Mononuclear cell (primary cell): Measurements from ENCODE around the gene ADARB2. TPM values are rescaled to one million over a fixed set of nuclear protein-coding genes. Genes with fewer than 3 reads are reported as not detected.

ENCODE experiments used
- H3K27me3 ChIP-seq: 2 replicates; pipeline ENCODE4 v1.6.0; 2011; ENCODE audit warnings: low read length, control low read depth; ENCODE audit not compliant: insufficient read depth
- H3K4me1 ChIP-seq: 2 replicates; pipeline ENCODE4 v1.5.1; 2011; ENCODE audit warnings: mild to moderate bottlenecking, low read length, control low read depth; ENCODE audit not compliant: insufficient read depth
- H3K4me3 ChIP-seq: 2 replicates; pipeline ENCODE4 v1.5.1; 2011; ENCODE audit warnings: mild to moderate bottlenecking, low read length, moderate library complexity
- H3K9me3 ChIP-seq: 2 replicates; pipeline ENCODE4 v1.5.1; 2011; ENCODE audit warnings: low read depth, mild to moderate bottlenecking, control low read depth, low read length
- total RNA-seq: library from RNA; depleted of rRNA; stranded (reverse); fragments of >200 nt; gene quantifications from one replicate; pipeline ENCODE4 v1.2.3, GENCODE V29; 2012

Gene ADARB2
- total RNA-seq, 1 donor, result under 0.01 TPM

DNA sequence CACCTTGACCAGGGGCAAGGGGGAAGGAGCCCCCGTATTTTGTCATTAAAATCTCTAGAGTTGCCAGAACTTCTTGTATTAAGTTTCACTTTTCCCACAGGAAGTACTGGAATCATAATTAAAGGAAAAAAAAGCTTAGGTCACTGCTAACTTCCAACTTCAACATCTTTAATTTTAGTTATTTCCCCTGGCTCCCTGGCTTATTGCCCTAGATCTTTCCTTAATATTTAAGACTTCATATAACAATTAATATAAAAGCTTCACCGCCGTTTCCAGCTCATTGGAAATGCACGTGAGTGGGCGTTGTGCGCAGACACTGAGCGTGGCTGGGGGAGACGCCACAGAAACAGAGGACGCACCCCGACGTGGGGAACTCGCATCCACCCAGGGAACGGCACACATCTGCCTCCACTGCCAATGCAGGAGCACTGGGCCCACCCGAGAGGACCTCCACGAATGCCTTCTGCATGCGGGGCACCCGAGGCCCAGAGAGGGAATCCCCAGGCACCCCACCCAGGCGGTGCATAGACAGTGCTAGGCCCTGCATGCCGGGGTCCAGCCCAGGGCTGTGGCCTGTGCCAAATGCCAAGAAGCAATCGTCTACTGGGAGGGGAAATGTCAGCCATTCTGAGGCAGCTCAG, 72.2 kb downstream of the ADARB2 start:
- H3K4me1 ChIP-seq, result peaks cover 4% of the 10 kb centered on the region
- no peaks in the 10 kb centered on the region for H3K27me3 ChIP-seq
- no peaks in the 10 kb centered on the region for H3K9me3 ChIP-seq
- no peak overlapping the region for H3K4me3 ChIP-seq

DNA sequence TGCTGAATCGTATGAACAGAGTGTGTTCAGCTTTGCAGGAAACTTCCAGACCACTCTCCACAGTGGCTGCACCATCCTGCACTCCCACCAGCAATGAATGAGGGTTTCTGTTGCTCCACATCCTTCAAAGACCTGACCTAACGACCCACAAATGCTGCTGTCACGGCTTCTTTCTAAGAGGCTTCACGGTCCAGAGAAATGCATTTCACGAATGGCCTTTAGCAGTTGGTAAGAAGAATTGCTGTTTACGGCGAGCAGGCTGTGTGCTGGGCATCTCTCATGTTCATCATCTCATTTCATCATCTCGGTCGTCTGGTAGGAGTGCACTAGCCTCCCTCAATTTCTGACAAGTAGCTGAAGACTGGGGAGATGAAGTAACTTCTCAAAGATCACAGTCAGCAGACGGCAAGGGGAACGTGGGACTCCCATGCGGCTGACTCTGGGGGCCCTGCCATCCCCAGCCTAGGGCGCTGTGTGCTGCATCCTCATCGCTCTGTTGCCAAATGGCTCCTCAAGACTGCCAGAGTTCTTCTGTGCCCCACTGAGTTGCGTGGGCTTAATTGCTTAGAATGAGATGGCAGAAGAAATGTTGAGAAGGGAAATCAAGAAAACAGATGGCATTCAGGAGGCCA, 72.9 kb downstream of the ADARB2 start:
- H3K4me1 ChIP-seq, result peaks cover 4% of the 10 kb centered on the region
- H3K9me3 ChIP-seq, result no peaks in the 10 kb centered on the region
- H3K27me3 ChIP-seq, result no peaks in the 10 kb centered on the region
- no peak overlapping the region for H3K4me3 ChIP-seq

DNA sequence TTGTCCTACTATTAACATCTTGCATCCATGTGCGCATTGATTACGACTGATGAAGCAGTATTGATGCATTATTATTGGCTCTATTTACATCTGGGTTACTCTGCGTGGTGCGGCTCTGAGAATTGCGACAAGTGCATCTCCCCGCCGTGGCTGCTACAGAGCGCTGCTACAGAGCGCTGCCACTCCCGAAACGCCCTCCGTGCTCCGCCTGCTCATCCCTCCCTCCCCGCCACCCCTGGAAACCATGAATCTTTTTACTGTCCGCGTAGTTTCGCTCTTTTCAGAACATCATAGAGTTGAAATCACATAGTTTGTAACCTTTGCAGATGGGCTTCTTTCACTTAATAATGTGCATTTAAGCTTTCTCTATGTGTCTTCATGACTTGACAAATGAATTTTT, 74.1 kb downstream of the ADARB2 start:
- peaks cover 4% of the 10 kb centered on the region for H3K4me1 ChIP-seq
- H3K9me3 ChIP-seq, result no peaks in the 10 kb centered on the region
- no peaks in the 10 kb centered on the region for H3K27me3 ChIP-seq
- no peak overlapping the region for H3K4me3 ChIP-seq

DNA sequence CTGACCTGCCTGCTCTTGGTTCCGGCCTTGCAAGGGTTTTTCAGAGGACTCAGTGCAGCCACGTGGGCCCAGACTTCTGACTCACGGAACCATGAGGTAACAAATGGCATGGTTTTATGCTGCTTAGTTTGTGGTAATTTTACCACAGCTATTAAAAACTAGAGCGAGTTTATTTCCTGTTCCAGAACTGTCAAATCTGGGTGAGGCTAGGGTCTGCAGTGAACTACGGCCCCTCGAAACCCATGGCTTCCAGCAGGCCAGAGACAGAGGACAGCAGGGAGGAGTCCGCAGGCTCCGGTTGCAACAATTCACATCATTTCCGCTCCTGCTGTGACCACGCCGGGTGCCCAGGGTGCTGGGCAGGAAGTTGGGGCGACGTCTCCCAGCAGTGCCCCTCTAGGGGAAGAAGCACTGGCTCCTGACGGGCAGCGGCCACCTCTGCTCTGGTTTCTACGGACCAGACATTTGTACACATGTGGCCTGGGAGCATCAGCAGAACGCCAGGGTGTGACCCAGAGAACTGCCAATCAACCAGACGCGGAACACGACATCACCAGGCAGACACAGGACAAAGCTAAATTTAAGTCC, 74.8 kb downstream of the ADARB2 start:
- Histone ChIP-seq H3K9me3 (no peaks in the 10 kb centered on the region), H3K27me3 (no peaks in the 10 kb centered on the region), H3K4me3 (no peak overlapping the region), H3K4me1 (peaks cover 4% of the 10 kb centered on the region)

DNA sequence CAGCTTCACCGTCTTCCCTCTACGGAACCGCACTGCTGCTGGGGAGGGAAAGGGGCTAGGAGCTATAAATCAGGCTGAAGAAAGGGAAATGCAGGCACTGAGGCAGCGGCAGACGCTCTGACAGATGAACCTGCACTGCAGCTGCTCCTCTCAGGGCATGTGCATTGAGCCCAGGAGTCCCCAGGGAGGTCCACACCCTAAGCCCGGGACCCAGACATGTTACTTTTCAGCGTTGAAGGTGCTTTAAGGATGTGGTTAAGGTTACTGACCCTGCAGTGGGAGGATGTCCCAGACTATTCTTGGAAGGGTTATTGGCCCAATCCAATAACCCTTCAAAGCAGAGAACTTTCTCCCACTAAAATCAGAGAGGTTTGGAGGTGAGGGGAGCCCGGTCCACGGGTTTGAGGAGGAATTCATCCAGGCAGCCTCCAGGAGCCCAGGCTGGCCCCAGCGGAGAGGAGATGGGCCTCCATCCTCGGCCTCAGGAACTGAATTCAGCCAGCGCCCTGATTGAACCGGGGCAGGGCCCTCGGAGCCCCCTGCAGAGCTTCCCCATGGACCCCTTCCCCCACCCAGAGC, 75.4 kb downstream of the ADARB2 start:
- H3K9me3 ChIP-seq, result no peaks in the 10 kb centered on the region
- no peak overlapping the region for H3K4me3 ChIP-seq
- H3K4me1 ChIP-seq, result peaks cover 4% of the 10 kb centered on the region
- H3K27me3 ChIP-seq, result no peaks in the 10 kb centered on the region

DNA sequence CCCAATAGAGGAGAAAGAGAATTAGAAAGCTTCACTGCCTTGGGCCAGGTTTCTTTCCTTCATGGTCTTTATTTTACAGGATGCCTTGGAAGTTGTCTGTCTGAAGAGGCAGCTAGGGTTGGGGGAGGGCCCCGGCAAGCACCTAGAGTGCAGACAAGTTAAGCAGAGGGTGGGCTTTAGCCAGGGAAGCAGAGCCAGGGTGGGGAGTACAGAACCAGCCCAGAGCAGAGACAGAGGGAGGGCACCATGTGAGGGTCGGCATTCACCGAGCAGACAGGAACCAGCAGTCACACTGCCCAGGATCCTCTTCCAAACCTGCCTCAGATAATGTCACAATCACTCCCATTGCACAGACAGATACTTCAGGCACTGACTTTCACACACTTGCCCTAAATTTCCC, 75.9 kb downstream of the ADARB2 start:
- Histone ChIP-seq H3K4me1 (peaks cover 4% of the 10 kb centered on the region), H3K27me3 (no peaks in the 10 kb centered on the region), H3K9me3 (no peaks in the 10 kb centered on the region), H3K4me3 (no peak overlapping the region)

DNA sequence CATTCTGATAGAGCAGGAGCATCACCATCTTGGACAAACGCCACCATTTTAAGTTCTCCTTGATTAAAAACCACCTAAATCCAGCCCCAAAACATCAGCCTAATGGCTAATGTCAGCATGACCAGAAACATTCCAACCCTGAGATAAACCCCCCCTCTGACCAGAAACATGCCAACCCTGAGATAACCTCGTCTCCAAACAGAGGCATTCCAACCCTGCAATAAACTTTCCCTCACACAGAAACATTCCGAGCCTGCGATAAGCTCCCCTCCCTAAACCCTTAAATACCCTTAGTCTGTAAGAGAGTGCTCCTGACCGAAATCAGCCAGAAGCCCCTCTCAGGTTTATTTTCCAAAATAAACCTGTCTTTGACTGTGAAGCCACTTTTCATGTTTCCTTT, 76.5 kb downstream of the ADARB2 start:
- Histone ChIP-seq H3K4me3 (no peak overlapping the region), H3K4me1 (peaks cover 4% of the 10 kb centered on the region), H3K27me3 (no peaks in the 10 kb centered on the region), H3K9me3 (no peaks in the 10 kb centered on the region)

DNA sequence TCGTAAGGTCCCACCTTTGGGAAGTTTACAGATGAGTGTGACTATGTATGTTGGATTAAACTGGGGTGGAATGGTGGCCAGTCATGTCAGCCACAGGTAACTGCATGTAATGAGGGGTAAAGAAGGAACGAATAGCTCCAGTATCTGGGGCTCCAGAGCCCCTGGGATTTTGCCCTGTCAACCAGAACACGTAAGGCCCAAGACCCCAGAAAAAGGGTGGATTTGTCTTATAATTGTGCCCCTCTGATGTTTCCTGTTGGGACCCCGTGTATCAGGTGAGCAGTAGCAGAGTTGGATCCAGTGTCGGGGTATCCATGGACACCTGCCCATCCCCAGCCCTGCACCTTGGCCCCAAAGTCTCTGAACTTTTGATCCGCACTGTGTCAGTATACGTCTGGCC, 76.9 kb downstream of the ADARB2 start:
- peaks cover 4% of the 10 kb centered on the region for H3K4me1 ChIP-seq
- H3K9me3 ChIP-seq, result no peaks in the 10 kb centered on the region
- H3K27me3 ChIP-seq, result no peaks in the 10 kb centered on the region

DNA sequence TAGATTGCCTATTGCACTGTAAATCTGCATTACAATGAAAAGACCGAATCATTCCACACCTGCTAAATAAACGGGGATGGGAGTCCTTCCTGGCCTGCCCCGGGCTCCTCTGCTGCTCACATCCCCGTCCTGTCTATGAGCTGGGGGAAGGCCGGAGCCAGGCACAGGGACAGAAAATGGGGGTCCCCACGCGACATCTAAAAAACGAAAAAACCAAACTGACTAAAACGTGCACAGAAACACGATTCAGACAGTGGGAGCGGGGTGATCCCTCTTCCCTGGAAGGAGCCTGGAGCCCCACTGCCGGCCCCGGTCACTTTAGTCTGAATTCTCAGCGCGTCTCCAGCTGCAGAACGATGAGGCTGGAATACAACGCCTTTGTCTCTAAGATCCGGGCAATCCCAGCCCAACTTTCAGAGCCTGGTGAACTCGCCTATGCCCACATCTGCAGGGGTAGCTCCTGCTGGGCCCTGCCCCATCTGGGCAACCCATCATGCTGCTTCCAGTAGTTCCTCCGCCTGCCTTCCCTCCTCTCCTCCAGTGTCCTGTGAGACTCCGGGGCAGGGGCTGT, 78.0 kb downstream of the ADARB2 start:
- H3K9me3 ChIP-seq, result no peaks in the 10 kb centered on the region
- peaks cover 4% of the 10 kb centered on the region for H3K4me1 ChIP-seq
- no peak overlapping the region for H3K4me3 ChIP-seq
- H3K27me3 ChIP-seq, result no peaks in the 10 kb centered on the region

More for the DNA sequence above, 76.9 kb downstream of the ADARB2 start:
- no peak overlapping the region for H3K4me3 ChIP-seq

DNA sequence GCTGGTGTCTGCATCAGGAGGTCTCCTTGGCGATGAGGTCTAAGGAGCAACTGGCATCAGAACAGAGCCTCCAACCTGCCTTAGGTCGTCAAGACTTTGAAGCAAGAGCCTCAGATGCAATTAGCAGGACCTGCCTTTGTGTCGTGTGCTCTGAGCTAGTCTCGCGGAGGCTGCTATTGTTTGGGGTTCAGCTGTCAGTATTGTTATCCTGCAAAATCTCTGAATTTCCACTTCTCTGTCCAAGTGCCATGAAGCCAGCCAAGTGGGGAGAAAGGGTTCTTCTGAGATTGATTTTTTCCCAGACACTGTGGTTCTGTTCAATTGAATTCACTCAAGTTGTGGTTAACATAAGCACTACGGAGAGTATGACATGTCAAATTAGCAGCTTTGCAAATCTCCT, 78.7 kb downstream of the ADARB2 start:
- Histone ChIP-seq H3K27me3 (no peaks in the 10 kb centered on the region), H3K4me1 (peaks cover 4% of the 10 kb centered on the region), H3K9me3 (no peaks in the 10 kb centered on the region), H3K4me3 (no peak overlapping the region)

DNA sequence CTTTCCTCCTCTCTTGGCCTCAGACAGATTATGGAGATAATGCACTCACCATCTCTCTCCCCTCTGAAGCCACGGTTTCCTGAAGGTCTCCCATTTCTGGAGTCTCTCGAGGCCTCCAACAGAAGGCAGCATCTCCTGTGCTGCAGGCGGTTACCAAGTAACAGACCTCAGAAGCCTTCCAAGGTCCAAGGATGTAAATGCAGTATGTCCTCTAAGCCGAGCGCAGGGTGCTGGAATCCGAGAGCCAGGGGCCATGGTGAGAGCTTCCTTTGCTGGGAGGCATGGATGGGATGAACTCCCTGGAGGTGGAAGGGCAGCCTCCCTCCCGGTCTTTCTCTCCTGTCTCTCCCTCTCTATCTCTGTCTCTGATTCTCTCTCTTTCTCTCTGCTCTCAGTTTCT, 79.8 kb downstream of the ADARB2 start:
- no peaks in the 10 kb centered on the region for H3K27me3 ChIP-seq
- peaks cover 4% of the 10 kb centered on the region for H3K4me1 ChIP-seq
- no peak overlapping the region for H3K4me3 ChIP-seq
- H3K9me3 ChIP-seq, result no peaks in the 10 kb centered on the region

DNA sequence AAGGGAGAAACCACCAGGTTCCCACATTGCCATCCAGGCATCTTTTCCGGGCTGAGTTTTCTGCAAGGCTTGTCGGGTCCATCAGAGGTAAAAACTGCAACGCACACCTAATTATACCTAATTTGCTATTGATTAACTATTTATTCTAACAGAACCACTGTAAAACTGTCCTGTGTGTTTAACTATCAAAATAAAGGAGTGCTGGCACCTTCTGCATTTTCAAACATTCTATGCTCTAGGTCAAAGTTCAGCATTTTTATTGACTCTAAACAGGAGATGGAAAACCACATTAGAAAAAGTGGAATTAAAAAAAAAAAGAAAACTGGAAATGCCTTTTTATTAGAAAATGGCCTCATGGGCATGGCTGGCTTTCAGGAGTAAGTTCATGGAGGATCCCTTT, 82.0 kb downstream of the ADARB2 start:
- Histone ChIP-seq H3K27me3 (no peaks in the 10 kb centered on the region), H3K4me3 (no peak overlapping the region), H3K9me3 (no peaks in the 10 kb centered on the region), H3K4me1 (no peaks in the 10 kb centered on the region)

DNA sequence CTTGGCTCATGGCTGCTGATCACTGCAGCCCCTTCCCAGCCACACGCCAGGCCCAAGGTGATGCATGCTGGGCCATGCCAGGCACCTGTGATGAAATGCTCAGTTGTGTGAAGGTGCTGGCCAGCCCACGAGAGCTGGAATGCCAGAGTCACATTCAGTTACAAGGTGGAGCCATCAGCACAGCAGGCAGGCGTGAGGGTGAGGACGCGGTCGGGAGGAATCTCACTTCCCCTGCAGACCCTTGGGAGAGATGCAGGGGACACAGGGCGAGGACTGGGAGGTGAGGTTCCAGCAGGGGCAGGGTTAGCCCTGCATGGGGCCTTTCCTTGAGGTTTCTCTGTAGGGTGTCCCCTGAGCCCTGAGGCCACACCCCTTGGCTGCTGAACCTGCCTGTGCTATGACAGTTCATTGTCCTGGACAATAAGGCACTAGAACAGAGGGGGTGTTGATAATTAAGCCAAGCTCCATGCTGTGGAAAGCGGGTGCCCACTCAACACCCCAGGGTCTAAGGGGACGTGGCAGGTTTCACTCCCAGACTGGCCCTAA, 82.4 kb downstream of the ADARB2 start:
- Histone ChIP-seq H3K9me3 (no peaks in the 10 kb centered on the region), H3K4me1 (no peaks in the 10 kb centered on the region), H3K27me3 (no peaks in the 10 kb centered on the region), H3K4me3 (no peak overlapping the region)

DNA sequence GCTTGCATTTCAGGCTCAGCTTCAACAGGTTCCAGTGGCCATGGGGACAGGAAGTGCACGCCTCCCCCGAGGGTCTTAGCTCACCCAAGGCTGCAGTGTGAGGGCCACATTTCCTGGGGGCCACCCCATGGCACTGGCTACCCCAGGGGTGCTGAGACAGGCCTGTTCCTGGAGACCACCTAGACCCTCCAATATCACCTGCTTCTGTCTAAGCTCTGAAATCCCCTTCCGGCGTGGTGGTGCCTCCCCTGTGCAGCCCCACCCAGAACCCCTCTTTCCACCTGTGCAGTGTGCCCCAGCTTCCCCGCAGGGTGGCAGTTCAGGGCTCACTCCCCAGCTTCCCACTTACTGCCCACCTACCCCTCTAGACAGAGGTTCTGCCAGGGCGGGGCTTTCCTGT, 83.1 kb downstream of the ADARB2 start:
- H3K4me1 ChIP-seq, result no peaks in the 10 kb centered on the region
- no peaks in the 10 kb centered on the region for H3K9me3 ChIP-seq

DNA sequence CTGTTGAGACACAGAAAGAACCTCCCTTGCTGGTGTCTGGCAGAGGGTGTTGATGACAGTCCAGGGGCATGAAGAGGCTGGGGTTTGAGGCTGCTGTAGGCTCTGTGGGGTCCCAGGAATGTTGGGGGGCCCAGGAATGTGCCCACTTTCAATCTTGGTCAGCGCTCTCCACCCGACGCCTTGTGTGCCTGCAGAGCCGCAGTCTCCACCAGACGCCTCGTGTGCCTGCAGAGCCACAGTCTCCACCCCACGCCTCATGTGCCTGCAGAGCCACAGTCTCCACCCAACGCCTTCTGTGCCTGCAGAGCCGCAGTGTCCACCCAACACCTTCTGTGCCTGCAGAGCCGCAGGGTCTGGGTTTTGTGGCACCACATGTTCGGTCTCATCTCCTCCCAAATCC, 84.0 kb downstream of the ADARB2 start:
- no peaks in the 10 kb centered on the region for H3K4me1 ChIP-seq

More for the DNA sequence above, 83.1 kb downstream of the ADARB2 start:
- Histone ChIP-seq H3K4me3 (no peak overlapping the region), H3K27me3 (no peaks in the 10 kb centered on the region)

More for the DNA sequence above, 84.0 kb downstream of the ADARB2 start:
- Histone ChIP-seq H3K27me3 (no peaks in the 10 kb centered on the region), H3K4me3 (no peak overlapping the region), H3K9me3 (no peaks in the 10 kb centered on the region)
